ENCODE results near the gene CNOT2.
"Not testable (repeated sequence)": the region's sequence is repeated elsewhere in the genome, so short reads cannot be mapped to it uniquely, and the experiment has no call there.

CNOT2 gene

GRCh38 chr12:70252832-70253231 is 9.6 kb downstream of the CNOT2 start:
- DNase-seq = no peak

GRCh38 chr12:70254225-70254624 is 11.0 kb downstream of the CNOT2 start:
- DNase-seq = no peak

GRCh38 chr12:70254846-70255245 is 11.6 kb downstream of the CNOT2 start:
- DNase-seq = no peak

- no peak for DNase-seq
Observed at GRCh38 chr12:70255311-70255710, 12.1 kb downstream of the CNOT2 start.

GRCh38 chr12:70258605-70259403 is 15.6 kb downstream of the CNOT2 start:
- DNase-seq = no peak

- no peak for DNase-seq
Observed at GRCh38 chr12:70260646-70261045, 17.4 kb downstream of the CNOT2 start.

GRCh38 chr12:70264067-70264867 is 21.0 kb downstream of the CNOT2 start:
- DNase-seq = no peak

GRCh38 chr12:70265132-70265531 is 21.9 kb downstream of the CNOT2 start:
- no peak for DNase-seq

GRCh38 chr12:70267550-70267949 is 24.3 kb downstream of the CNOT2 start:
- no peak for DNase-seq

GRCh38 chr12:70268972-70269371 is 25.7 kb downstream of the CNOT2 start:
- DNase-seq = no peak

GRCh38 chr12:70270108-70270507 is 26.9 kb downstream of the CNOT2 start:
- no peak for DNase-seq

GRCh38 chr12:70271025-70271424 is 27.8 kb downstream of the CNOT2 start:
- DNase-seq = no peak

- DNase-seq = no peak
Observed at GRCh38 chr12:70272510-70272909, 29.3 kb downstream of the CNOT2 start.

- no peak for DNase-seq
Observed at GRCh38 chr12:70275045-70275444, 31.8 kb downstream of the CNOT2 start.

GRCh38 chr12:70277973-70278372 is 34.7 kb downstream of the CNOT2 start:
- no peak for DNase-seq

- no peak for DNase-seq
Observed at GRCh38 chr12:70278945-70279344, 35.7 kb downstream of the CNOT2 start.

GRCh38 chr12:70283232-70283631 is 40.0 kb downstream of the CNOT2 start:
- no peak for DNase-seq

GRCh38 chr12:70288817-70289216 is 45.6 kb downstream of the CNOT2 start:
- DNase-seq = no peak

GRCh38 chr12:70290116-70290515 is 46.9 kb downstream of the CNOT2 start:
- DNase-seq = no peak

- no peak for DNase-seq
Observed at GRCh38 chr12:70292017-70292776, 49.0 kb downstream of the CNOT2 start.

- DNase-seq = not testable (repeated sequence)
Observed at GRCh38 chr12:70304684-70305555, 61.7 kb downstream of the CNOT2 start.

- DNase-seq = no peak
Observed at GRCh38 chr12:70305794-70306193, 62.6 kb downstream of the CNOT2 start.

Measured in NCI-H2081 treated with DMSO at 0.1 percent for 48 hours (cell line).